GM19351 (cell line): ENCODE data around the gene RET.

Source experiments
- ATAC-seq: cut with Tn5 transposase; IDR thresholded peaks from one replicate; pipeline ENCODE4 v1.9.1; 2021; ENCODE audit warnings: mild to moderate bottlenecking, moderate library complexity; ENCODE audit not compliant: unreplicated experiment

RET gene

GRCh38 chr10:43105102-43105955, 28.5 kb downstream of the RET start:
- peak; percentile 78 for ATAC-seq

- no peak for ATAC-seq
Measured at GRCh38 chr10:43105956-43106229, 29.0 kb downstream of the RET start.

DNA sequence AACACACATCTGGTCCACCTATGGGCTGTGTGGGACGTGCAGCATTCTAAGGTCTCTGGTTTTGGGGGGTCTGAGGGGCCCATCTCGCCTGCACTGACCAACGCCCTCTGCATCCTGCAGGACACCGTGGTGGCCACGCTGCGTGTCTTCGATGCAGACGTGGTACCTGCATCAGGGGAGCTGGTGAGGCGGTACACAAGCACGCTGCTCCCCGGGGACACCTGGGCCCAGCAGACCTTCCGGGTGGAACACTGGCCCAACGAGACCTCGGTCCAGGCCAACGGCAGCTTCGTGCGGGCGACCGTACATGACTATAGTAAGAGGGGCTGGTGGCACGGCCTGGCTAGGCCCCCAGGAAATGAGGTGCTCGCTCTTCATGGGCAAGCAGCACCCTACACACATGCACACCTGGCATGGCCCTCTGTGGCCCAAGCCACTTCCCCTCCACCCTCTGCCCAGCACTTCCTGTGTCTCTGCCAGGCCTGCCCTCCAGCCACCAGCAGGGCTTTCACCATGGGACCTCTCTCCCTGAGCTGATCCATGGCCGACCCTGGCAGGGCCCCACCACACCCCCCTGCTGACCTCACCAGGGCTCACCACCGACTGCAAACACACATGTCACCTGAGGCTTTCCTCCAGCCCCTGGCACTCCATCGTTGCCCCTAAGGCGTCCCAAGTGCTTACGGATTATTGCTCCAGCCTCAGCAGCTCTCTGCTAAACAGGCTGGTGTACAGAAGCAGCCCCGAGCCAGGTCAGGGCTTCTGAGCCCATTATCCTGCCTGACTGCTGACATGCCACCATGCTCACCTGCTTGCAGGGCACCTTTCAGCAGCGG, 29.6 kb downstream of the RET start:
- no peak for ATAC-seq

GRCh38 chr10:43108951-43109350, 32.1 kb downstream of the RET start:
- no peak for ATAC-seq

GRCh38 chr10:43109671-43110249, 32.9 kb downstream of the RET start:
- ATAC-seq: no peak

DNA sequence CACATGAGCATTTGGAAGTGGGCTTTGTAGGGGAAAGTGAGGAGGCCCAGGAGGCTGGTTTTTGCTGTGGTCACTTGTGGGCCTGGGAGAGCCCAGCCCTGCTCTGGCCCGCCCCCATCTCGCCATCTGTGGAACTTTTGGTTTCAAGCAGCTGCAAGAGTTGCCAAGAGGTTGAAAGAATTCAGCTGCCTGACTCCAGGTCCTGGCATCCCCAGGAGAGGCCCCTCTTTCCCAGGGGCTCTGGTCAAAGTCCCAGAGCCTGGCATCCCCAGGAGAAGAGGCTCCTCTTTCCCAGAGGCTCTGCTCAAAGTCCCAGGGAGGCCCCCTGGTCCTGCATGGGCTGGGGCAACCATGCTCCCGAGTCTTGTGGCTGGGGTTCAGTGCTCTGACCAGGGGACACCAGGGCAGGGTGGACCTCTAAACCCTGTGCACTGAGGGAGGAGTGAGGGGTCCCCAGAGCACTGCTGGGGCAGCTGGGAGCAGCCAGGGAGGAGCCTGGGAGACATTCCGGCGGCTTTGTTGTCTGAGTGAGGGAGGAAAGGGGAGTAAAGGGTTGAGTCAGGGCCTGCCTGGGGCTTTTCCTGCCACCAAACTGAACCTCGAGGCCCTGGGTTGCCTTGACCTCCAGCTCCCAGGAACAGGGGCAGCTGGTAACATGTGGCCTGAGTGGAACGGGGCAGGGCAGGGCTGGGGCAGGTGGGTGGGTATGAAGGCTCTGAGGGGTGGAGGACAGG, 33.6 kb downstream of the RET start:
- ATAC-seq: peak; percentile 51

GRCh38 chr10:43111101-43111500, 34.2 kb downstream of the RET start:
- no peak for ATAC-seq

GRCh38 chr10:43111921-43112607, 35.2 kb downstream of the RET start:
- no peak for ATAC-seq

DNA sequence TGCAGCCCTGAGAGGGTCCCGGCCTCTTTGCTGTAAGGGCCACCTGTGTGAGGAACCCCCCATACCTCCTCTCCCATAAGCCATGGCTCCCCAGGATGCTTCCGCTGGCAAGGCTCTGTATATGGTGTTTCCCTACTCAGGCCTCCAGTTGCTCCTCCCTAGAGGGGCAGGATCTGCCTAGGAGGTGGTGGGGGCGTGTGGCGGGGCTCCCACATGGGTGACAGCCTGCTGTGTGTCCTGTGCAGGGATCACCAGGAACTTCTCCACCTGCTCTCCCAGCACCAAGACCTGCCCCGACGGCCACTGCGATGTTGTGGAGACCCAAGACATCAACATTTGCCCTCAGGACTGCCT, 35.7 kb downstream of the RET start:
- no peak for ATAC-seq

- ATAC-seq: no peak
Measured at GRCh38 chr10:43113201-43114087, 36.6 kb downstream of the RET start.

DNA sequence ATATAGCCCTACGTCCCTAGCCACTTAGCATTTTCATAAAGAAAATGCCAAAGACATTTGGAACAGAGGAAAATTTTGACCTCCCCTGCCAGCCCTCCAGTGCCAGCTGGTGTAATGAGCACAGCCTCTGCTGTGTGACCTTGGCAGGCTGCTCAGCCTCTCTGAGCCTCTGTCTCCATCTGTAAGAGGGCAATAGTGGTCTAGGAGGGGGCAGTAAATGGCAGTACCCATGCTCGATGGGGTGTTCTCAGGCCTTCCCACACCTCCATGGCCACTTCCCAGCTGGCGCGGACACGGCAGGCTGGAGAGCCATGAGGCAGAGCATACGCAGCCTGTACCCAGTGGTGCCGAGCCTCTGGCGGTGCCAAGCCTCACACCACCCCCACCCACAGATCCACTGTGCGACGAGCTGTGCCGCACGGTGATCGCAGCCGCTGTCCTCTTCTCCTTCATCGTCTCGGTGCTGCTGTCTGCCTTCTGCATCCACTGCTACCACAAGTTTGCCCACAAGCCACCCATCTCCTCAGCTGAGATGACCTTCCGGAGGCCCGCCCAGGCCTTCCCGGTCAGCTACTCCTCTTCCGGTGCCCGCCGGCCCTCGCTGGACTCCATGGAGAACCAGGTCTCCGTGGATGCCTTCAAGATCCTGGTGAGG, 37.3 kb downstream of the RET start:
- ATAC-seq: no peak

GRCh38 chr10:43114743-43115611, 38.1 kb downstream of the RET start:
- ATAC-seq: no peak

DNA sequence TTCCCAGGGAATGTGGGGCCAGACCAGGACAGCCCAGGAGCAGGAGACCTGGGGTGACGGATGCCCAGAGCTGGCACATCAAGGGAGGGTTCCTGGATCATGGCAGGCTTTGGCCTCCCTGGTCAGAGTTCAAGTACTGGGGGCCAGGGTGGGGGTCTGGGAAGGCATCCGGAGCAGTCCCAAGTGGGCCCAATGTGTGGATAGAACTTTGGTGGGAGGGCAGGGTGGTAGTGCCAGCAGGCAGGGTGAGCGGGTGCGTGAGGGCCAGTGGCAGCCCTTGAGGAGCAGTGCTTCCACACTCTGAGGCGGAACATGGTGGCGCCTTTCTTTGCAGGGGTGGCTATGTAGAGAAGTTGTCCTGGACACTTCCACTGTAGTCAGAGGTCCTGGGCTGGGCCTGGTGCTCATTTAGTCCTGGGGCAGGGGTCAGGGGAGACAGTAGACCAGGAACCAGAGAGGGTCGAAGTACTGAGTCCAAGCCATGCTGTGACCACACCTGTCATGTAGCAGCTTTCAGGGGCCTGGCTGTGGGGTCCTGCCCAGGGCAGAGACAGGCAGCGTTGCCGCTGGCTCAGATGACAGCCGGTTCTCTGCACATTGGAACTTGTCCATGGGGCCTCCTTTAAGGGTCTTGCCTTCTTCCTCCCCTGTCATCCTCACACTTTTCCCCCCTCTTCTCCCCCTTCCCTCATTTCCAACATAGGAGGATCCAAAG, 39.2 kb downstream of the RET start:
- ATAC-seq: no peak

GRCh38 chr10:43116596-43116995, 39.7 kb downstream of the RET start:
- ATAC-seq: no peak

DNA sequence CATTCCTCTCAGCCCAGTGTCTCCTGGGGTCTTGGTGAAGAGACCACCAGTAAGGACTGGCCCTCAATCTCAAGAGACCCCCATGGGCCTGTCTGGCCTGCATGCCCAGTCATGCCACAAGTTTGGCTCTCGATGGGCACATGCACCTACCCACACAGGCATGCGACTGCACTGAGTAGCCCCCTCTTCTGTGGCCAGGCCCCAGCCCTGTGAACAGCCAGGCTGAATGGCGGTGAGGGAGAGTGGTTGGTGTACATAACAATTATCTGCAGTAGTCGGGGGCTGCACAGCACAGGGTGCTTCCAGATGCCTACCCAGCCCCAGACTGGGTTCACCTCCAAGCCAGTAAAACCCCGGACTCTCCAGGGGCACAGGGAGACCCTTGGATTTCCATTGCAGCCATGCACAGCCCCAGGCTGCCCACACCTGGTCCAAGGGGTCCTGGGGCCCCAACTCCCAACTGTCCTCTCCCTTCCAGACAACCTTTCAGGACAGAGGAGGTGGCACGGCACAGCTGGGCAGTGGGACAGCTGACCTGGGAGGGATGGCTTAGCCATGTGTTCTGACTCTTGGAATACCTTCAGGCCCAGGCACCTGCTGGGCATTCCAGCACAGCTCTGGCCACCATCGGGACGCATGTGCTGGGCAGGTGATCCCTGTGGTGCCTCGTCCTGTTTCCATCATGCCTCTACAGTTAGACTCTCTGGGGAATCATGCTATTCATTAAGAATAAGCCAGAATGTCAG, 40.3 kb downstream of the RET start:
- ATAC-seq: no peak

DNA sequence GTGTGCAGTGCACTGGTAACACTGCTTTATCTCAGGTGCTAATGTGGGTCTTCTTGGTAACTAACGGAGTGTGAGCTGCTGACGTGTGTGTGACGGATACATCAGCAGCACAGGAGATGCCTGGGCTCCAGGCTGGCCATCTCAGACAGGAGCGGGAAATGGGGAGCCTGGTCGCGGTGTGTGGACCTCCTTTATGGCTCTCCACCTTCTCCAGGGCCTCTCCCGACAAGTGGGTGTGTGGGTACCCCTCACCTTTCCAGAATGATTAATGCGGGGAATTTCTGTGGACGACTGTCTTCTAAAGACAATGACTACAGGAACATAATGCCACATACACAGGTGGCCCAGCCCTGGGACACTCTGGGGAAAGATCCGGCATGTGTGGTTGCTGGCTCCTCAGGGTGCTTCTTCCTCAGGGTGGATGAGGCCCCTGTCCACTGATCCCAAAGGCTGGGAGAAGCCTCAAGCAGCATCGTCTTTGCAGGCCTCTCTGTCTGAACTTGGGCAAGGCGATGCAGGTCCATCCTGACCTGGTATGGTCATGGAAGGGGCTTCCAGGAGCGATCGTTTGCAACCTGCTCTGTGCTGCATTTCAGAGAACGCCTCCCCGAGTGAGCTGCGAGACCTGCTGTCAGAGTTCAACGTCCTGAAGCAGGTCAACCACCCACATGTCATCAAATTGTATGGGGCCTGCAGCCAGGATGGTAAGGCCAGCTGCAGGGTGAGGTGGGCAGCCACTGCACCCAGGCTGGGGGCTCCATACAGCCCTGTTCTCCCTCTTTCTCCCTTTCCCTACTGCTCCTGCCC, 41.1 kb downstream of the RET start:
- ATAC-seq: no peak
